Mesenchymal stem cell (in vitro differentiated cells and primary cell): ENCODE results near the gene EPHA2.

ENCODE experiments used
- DNase-seq: peaks from one replicate; pipeline ENCODE4 v3.0.0-alpha.2; 2013
- H2AFZ ChIP-seq: one replicate; pipeline ENCODE4 v1.6.1; 2013; ENCODE audit warnings: low read depth, mild to moderate bottlenecking, control low read depth, inconsistent platforms, low read length, moderate library complexity
- H2AK5ac ChIP-seq: 2 replicates; pipeline ENCODE4 v1.6.1; 2013; ENCODE audit warnings: low read length, moderate library complexity, mild to moderate bottlenecking, inconsistent platforms; ENCODE audit not compliant: severe bottlenecking
- H2BK120ac ChIP-seq: one replicate; pipeline ENCODE4 v1.6.1; 2013; ENCODE audit warnings: low read depth, mild to moderate bottlenecking, inconsistent platforms, low read length, moderate library complexity
- H2BK12ac ChIP-seq, 2 experiments: one replicate each; pipeline ENCODE4 v1.6.1; 2013; ENCODE audit warnings: inconsistent platforms in 2 of 2, low read length in 2 of 2, mild to moderate bottlenecking in 2 of 2, moderate library complexity in 2 of 2, control low read depth in 1 of 2
- H2BK15ac ChIP-seq: one replicate; pipeline ENCODE4 v1.6.1; 2013; ENCODE audit warnings: mild to moderate bottlenecking, low read depth, inconsistent platforms; ENCODE audit not compliant: poor library complexity, severe bottlenecking
- H2BK5ac ChIP-seq: 2 replicates; pipeline ENCODE4 v1.6.1; 2013; ENCODE audit warnings: low read depth, mild to moderate bottlenecking, low read length, control low read depth, inconsistent platforms; ENCODE audit not compliant: poor library complexity, severe bottlenecking
- H3K14ac ChIP-seq, 2 experiments: one replicate each; pipeline ENCODE4 v1.6.1; 2013; ENCODE audit warnings: inconsistent platforms in 2 of 2, low read length in 2 of 2, control low read depth in 1 of 2, mild to moderate bottlenecking in 1 of 2, moderate library complexity in 1 of 2
- H3K18ac ChIP-seq, 2 experiments: one replicate each; pipeline ENCODE4 v1.6.1; 2013; ENCODE audit warnings: inconsistent platforms in 2 of 2, low read length in 2 of 2, control low read depth in 1 of 2, low read depth in 1 of 2, mild to moderate bottlenecking in 1 of 2
- H3K23ac ChIP-seq, 2 experiments: one replicate each; pipeline ENCODE4 v1.6.1; 2013; ENCODE audit warnings: inconsistent platforms in 2 of 2, low read length in 2 of 2, mild to moderate bottlenecking in 2 of 2, moderate library complexity in 2 of 2, control low read depth in 1 of 2
- H3K27ac ChIP-seq: 2 replicates; pipeline ENCODE4 v1.5.1; 2013; ENCODE audit warnings: mild to moderate bottlenecking, moderate library complexity, low read length, control low read depth, inconsistent platforms; ENCODE audit not compliant: poor library complexity, severe bottlenecking
- H3K27me3 ChIP-seq, 2 experiments: 2 replicates each; pipeline versions ENCODE4 v1.6.1 to v1.7.0; 2013; ENCODE audit warnings: low read length in 2 of 2, mild to moderate bottlenecking in 2 of 2, moderate library complexity in 2 of 2, control low read depth in 1 of 2, inconsistent platforms in 1 of 2; ENCODE audit not compliant: control insufficient read depth in 1 of 2, insufficient read depth in 1 of 2
- H3K36me3 ChIP-seq, 2 experiments: 2 replicates each; pipeline versions ENCODE4 v1.6.1 to v1.7.0; 2013; ENCODE audit warnings: low read length in 2 of 2, control low read depth in 1 of 2, inconsistent platforms in 1 of 2, low read depth in 1 of 2, mild to moderate bottlenecking in 1 of 2; ENCODE audit not compliant: insufficient read depth in 2 of 2, control insufficient read depth in 1 of 2
- H3K4ac ChIP-seq, 2 experiments: one replicate each; pipeline ENCODE4 v1.6.1; 2013; ENCODE audit warnings: inconsistent platforms in 2 of 2, low read length in 2 of 2, mild to moderate bottlenecking in 2 of 2, moderate library complexity in 2 of 2, control low read depth in 1 of 2, low read depth in 1 of 2
- H3K4me1 ChIP-seq: 2 replicates; pipeline ENCODE4 v1.6.1; 2013; ENCODE audit warnings: low read depth, low read length, control low read depth; ENCODE audit not compliant: control insufficient read depth, insufficient read depth
- H3K4me2 ChIP-seq: 2 replicates; pipeline ENCODE4 v1.6.1; 2013; ENCODE audit warnings: low read length, mild to moderate bottlenecking, inconsistent platforms; ENCODE audit not compliant: poor library complexity, severe bottlenecking
- H3K4me3 ChIP-seq, 2 experiments: 2 replicates each; pipeline versions ENCODE4 v1.5.1 to v1.7.0; 2013; ENCODE audit warnings: low read length in 2 of 2, mild to moderate bottlenecking in 2 of 2, control low read depth in 1 of 2, low read depth in 1 of 2; ENCODE audit not compliant: insufficient read depth in 1 of 2
- H3K79me1 ChIP-seq: replicated peaks from 2 replicates; pipeline ENCODE4 v1.6.1; 2013; ENCODE audit warnings: mild to moderate bottlenecking, control low read depth, low read length, inconsistent platforms; ENCODE audit not compliant: poor library complexity, severe bottlenecking
- H3K9ac ChIP-seq: 2 replicates; pipeline ENCODE4 v1.7.0; 2013; ENCODE audit warnings: mild to moderate bottlenecking, low read length, moderate library complexity
- H3K9me3 ChIP-seq: 2 replicates; pipeline ENCODE4 v1.7.0; 2013; ENCODE audit warnings: mild to moderate bottlenecking, low read length; ENCODE audit not compliant: control insufficient read depth
- H4K8ac ChIP-seq: one replicate; pipeline ENCODE4 v1.6.1; 2013; ENCODE audit warnings: inconsistent platforms, mild to moderate bottlenecking, low read length, moderate library complexity
- H4K91ac ChIP-seq: one replicate; pipeline ENCODE4 v1.6.1; 2013; ENCODE audit warnings: mild to moderate bottlenecking, low read length, inconsistent platforms
- WGBS: methylation state at CpG from one replicate; pipeline ENCODE4 v1.1.7; 2013; ENCODE audit warnings: mixed read lengths; 5-methylcytosine and 5-hydroxymethylcytosine counted together

EPHA2 gene

DNA sequence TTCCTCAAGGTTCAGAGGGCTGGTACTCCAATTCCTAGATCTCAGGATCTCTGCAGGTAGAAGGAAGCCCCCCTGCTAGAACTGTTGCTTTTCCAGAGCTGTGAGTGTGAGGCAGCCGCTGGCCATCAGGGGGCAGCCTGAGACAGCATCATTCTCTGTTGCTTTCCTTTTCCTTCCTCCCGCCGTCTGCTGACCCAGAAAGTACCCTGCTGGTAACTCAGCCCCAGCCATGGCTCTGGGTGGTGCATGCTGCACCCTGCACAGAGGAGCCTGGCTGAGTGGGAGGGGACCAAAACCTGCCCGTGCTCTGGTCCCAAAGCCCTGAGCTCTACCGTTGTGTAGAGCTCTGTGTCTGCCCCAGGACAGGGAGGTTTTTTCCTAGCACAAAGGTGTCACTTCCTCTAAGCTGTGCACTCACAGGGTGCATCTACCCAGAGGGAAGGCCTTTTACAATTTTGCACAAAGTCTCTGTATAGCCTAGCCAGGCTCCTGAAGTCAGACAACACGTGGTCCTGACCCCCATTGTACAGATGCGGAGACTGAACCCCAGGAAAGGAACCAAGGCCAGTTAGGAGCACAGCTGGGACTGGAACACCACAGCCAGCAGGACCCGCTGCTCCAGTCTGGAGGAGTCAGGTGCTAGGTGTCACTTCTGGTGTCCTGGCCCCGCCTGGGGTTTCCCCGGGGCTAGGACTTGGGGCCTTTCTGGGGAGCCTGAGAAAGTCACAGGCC, 76.8 kb downstream of the EPHA2 start:
- Histone ChIP-seq H3K79me1 (peaks cover 7% of the 10 kb centered on the region), H3K9ac (no peak overlapping the region), H2BK12ac (peak overlapping the region in 1 of 2 experiments; percentile 0), H3K27ac (no peak overlapping the region), H3K4me1 (peaks cover 42% of the 10 kb centered on the region), H3K18ac (peak overlapping the region in 1 of 2 experiments; percentile 34), H3K23ac (no peak overlapping the region), H2AK5ac (peak overlapping the region; percentile 61), H3K9me3 (no peaks in the 10 kb centered on the region), H3K27me3 (peaks cover 0 to 3% of the 10 kb centered on the region in 2 experiments), H3K4me2 (no peak overlapping the region), H2BK5ac (no peak overlapping the region), H4K8ac (peak overlapping the region; percentile 77), H3K4ac (no peak overlapping the region), H3K36me3 (no peaks in the 10 kb centered on the region), H3K4me3 (no peak overlapping the region), H2BK15ac (no peak overlapping the region), H2BK120ac (no peak overlapping the region), H3K14ac (no peak overlapping the region), H2AFZ (peak overlapping the region; percentile 6), H4K91ac (peak overlapping the region; percentile 54)
- 41% methylated on average over 10 of the region's 10 CpGs for WGBS
- peak; percentile 79 for DNase-seq

DNA sequence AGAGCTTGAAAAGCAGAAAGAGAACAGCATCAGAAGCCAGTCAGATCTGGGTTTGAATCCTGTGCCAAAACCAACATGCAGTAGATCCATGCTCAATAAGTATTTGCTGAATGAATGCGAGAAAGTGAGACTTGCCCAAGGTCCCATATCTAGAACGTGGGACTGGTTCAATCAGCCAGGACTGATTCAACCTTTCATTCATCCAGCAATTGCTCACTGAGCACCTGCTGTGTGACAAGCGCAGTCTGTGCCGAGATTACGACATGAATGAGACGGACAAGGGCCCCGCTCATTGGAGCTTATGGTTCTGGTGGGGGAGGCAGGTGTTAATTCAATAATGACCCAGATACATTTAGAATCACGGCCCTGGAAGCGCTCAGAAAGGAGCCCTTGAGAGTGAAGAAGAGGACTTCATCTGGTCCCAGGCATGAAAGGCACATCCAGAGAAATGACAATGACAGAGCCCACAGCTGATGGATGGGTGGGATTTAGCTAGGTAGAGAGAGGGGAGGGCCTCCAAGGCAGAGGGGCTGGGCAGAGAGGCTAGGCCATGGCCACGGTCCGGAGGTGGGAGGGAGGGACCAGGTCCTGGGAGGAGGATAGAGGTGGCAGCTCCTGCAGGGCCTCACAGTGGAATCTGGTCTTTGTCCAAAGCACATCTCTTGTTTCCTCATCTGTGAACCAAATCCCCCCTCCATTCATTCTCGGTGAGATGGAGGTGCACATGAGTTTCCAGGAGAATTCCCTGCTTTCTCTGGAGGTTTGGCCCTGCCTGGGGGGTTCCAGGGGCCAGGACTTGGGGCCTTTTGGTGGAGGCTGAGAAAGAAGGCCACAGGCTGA, 78.2 kb downstream of the EPHA2 start:
- Histone ChIP-seq H3K18ac (no peak overlapping the region), H2AK5ac (peak overlapping the region; percentile 72), H3K4me3 (no peak overlapping the region), H3K27me3 (peaks cover 0 to 4% of the 10 kb centered on the region in 2 experiments), H3K9me3 (no peaks in the 10 kb centered on the region), H3K14ac (no peak overlapping the region), H2BK5ac (no peak overlapping the region), H3K9ac (no peak overlapping the region), H2BK120ac (no peak overlapping the region), H3K4me2 (no peak overlapping the region), H2AFZ (no peak overlapping the region), H3K4ac (no peak overlapping the region), H4K8ac (no peak overlapping the region), H3K23ac (no peak overlapping the region), H3K27ac (no peak overlapping the region), H4K91ac (no peak overlapping the region), H3K4me1 (peaks cover 45% of the 10 kb centered on the region), H2BK12ac (no peak overlapping the region), H3K36me3 (no peaks in the 10 kb centered on the region), H2BK15ac (no peak overlapping the region), H3K79me1 (peaks cover 2% of the 10 kb centered on the region)
- WGBS, result 85% methylated on average over 12 of the region's 12 CpGs
- DNase-seq, result no peak

DNA sequence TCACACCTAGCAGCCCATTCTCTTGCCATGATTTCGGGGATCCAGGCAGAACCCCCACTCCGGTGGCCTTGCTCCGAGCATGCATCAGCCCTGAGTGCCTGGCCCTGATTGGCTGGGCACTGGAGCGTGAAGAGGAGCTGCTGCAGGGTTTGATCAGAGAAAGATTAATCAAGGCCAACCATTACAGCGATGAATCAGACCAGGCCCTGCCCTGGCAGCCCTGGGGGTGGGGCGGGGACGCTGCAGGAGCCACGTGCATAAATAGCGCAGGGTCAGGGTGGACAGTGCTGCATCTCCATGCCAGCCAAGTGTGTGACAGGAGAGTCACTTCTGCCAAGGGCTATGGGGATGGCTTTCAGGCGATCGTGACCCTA, 79.0 kb downstream of the EPHA2 start:
- no peak overlapping the region for H2AK5ac ChIP-seq
- H3K4me2 ChIP-seq, result no peak overlapping the region
- WGBS, result 90% methylated on average over 11 of the region's 11 CpGs
- no peak overlapping the region for H2BK120ac ChIP-seq
- no peaks in the 10 kb centered on the region for H3K9me3 ChIP-seq
- no peak overlapping the region for H3K18ac ChIP-seq
- peaks cover 0 to 4% of the 10 kb centered on the region in 2 experiments for H3K27me3 ChIP-seq
- H2AFZ ChIP-seq, result no peak overlapping the region
- no peak for DNase-seq
- H2BK5ac ChIP-seq, result no peak overlapping the region
- H3K23ac ChIP-seq, result no peak overlapping the region
- no peaks in the 10 kb centered on the region for H3K79me1 ChIP-seq
- peak overlapping the region; percentile 72 for H3K9ac ChIP-seq
- no peak overlapping the region for H4K91ac ChIP-seq
- no peak overlapping the region for H3K27ac ChIP-seq
- no peak overlapping the region for H3K14ac ChIP-seq
- no peak overlapping the region for H4K8ac ChIP-seq
- no peak overlapping the region for H3K4me3 ChIP-seq
- no peak overlapping the region for H2BK12ac ChIP-seq
- H2BK15ac ChIP-seq, result no peak overlapping the region
- H3K4me1 ChIP-seq, result peaks cover 43% of the 10 kb centered on the region
- no peak overlapping the region for H3K4ac ChIP-seq
- no peaks in the 10 kb centered on the region for H3K36me3 ChIP-seq
